Renal cortical epithelial cell (primary cell): Measurements from ENCODE around the gene ZDHHC1. TPM values are rescaled to one million over a fixed set of nuclear protein-coding genes. Genes with fewer than 3 reads are reported as not detected.
A peak's percentile ranks its signal among the peaks of the same experiment; 100 is the strongest.

Experiments used
- DNase-seq: peaks from one replicate; pipeline ENCODE4 v3.0.0-alpha.2; 2011; ENCODE audit warnings: low read depth
- total RNA-seq: library from RNA; depleted of rRNA; stranded (reverse); fragments of >200 nt; gene quantifications from 2 replicates; pipeline ENCODE4 v1.2.3, GENCODE V29; 2014

The ZDHHC1 gene
- total RNA-seq, 1 donor from 2014 or later = 10.3 TPM

GRCh38 chr16:67409631-67410030 lies 6.6 kb downstream of the ZDHHC1 start:
- no peak for DNase-seq

- no peak for DNase-seq
Observed at GRCh38 chr16:67407788-67408452, 8.4 kb downstream of the ZDHHC1 start.

GRCh38 chr16:67407176-67407787 lies 9.0 kb downstream of the ZDHHC1 start:
- DNase-seq = no peak

GRCh38 chr16:67406111-67406971 lies 9.9 kb downstream of the ZDHHC1 start:
- no peak for DNase-seq

- no peak for DNase-seq
Observed at GRCh38 chr16:67405336-67405735, 10.9 kb downstream of the ZDHHC1 start.

- peak; percentile 76 for DNase-seq
Observed at GRCh38 chr16:67404740-67405226, 11.5 kb downstream of the ZDHHC1 start.

GRCh38 chr16:67403976-67404555 lies 12.2 kb downstream of the ZDHHC1 start:
- DNase-seq = no peak

- DNase-seq = no peak
Observed at GRCh38 chr16:67400901-67401300, 15.4 kb downstream of the ZDHHC1 start.

GRCh38 chr16:67399749-67400704 lies 16.2 kb downstream of the ZDHHC1 start:
- no peak for DNase-seq

GRCh38 chr16:67399218-67399733 lies 17.0 kb downstream of the ZDHHC1 start:
- DNase-seq = no peak

- no peak for DNase-seq
Observed at GRCh38 chr16:67398546-67399217, 17.6 kb downstream of the ZDHHC1 start.

- DNase-seq = no peak
Observed at GRCh38 chr16:67397812-67398545, 18.3 kb downstream of the ZDHHC1 start.

GRCh38 chr16:67397036-67397801 lies 19.1 kb downstream of the ZDHHC1 start:
- DNase-seq = no peak

- peak; percentile 76 for DNase-seq
Observed at GRCh38 chr16:67396159-67397035, 19.9 kb downstream of the ZDHHC1 start.

GRCh38 chr16:67395458-67396158 lies 20.7 kb downstream of the ZDHHC1 start:
- no peak for DNase-seq

GRCh38 chr16:67395105-67395457 lies 21.2 kb downstream of the ZDHHC1 start:
- no peak for DNase-seq
